Astrocyte (in vitro differentiated cells and primary cell): ENCODE measurements around the gene CPEB4.

Experiments used
- EZH2 ChIP-seq: IDR thresholded peaks from 2 replicates; pipeline ENCODE4 v1.6.1; 2012; ENCODE audit warnings: mild to moderate bottlenecking, low read length, inconsistent platforms; ENCODE audit not compliant: insufficient read depth
- TF ChIP-seq, protein P1 (sequence below): IDR thresholded peaks from 2 replicates; pipeline ENCODE4 v1.5.1; 2011; ENCODE audit warnings: low read depth, mild to moderate bottlenecking, inconsistent platforms, low read length, moderate library complexity; ENCODE audit not compliant: insufficient read depth

- TF ChIP-seq, protein P1, sequence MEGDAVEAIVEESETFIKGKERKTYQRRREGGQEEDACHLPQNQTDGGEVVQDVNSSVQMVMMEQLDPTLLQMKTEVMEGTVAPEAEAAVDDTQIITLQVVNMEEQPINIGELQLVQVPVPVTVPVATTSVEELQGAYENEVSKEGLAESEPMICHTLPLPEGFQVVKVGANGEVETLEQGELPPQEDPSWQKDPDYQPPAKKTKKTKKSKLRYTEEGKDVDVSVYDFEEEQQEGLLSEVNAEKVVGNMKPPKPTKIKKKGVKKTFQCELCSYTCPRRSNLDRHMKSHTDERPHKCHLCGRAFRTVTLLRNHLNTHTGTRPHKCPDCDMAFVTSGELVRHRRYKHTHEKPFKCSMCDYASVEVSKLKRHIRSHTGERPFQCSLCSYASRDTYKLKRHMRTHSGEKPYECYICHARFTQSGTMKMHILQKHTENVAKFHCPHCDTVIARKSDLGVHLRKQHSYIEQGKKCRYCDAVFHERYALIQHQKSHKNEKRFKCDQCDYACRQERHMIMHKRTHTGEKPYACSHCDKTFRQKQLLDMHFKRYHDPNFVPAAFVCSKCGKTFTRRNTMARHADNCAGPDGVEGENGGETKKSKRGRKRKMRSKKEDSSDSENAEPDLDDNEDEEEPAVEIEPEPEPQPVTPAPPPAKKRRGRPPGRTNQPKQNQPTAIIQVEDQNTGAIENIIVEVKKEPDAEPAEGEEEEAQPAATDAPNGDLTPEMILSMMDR: no peak
- no peak for TF ChIP-seq EZH2
Measured at GRCh38 chr5:173901705-173902104, 13.6 kb downstream of the CPEB4 start.
